Measurements from ENCODE around the gene HTRA1.

Gene HTRA1

GRCh38 chr10:122498521-122498920, 37.2 kb downstream of the HTRA1 start:
- Histone ChIP-seq H3K27ac (ENCODE audit: low read length) (peak overlapping the region; percentile 77), H3K4me1 (ENCODE audit: control insufficient read depth, insufficient read depth, low read length) (peaks cover 53% of the 10 kb centered on the region), H3K4me3 (ENCODE audit: low read length in 2 of 2) (peak overlapping the region in 1 of 2 donors; percentile 9), H3K36me3 (ENCODE audit: control insufficient read depth in 2 of 2, insufficient read depth in 2 of 2, low read length in 2 of 2) (peaks cover 0 to 9% of the 10 kb centered on the region in 2 donors), H3K9me3 (ENCODE audit: control insufficient read depth in 2 of 2, low read length in 2 of 2) (no peaks in the 10 kb centered on the region), H3K9ac (ENCODE audit: low read length in 2 of 2) (no peak overlapping the region), H3K27me3 (ENCODE audit: control insufficient read depth in 1 of 2, insufficient read depth in 2 of 2, low read length in 2 of 2) (no peaks in the 10 kb centered on the region)

GRCh38 chr10:122499012-122499411, 37.7 kb downstream of the HTRA1 start:
- Histone ChIP-seq H3K27ac (ENCODE audit: low read length) (peak overlapping the region; percentile 77), H3K27me3 (ENCODE audit: control insufficient read depth in 1 of 2, insufficient read depth in 2 of 2, low read length in 2 of 2) (no peaks in the 10 kb centered on the region), H3K9me3 (ENCODE audit: control insufficient read depth in 2 of 2, low read length in 2 of 2) (no peaks in the 10 kb centered on the region), H3K9ac (ENCODE audit: low read length in 2 of 2) (peak overlapping the region in 1 of 2 donors; percentile 60), H3K4me3 (ENCODE audit: low read length in 2 of 2) (peak overlapping the region; percentile 9 to 23), H3K36me3 (ENCODE audit: control insufficient read depth in 2 of 2, insufficient read depth in 2 of 2, low read length in 2 of 2) (peaks cover 0 to 9% of the 10 kb centered on the region in 2 donors), H3K4me1 (ENCODE audit: control insufficient read depth, insufficient read depth, low read length) (peaks cover 53% of the 10 kb centered on the region)

- Histone ChIP-seq H3K27ac (ENCODE audit: low read length) (peak overlapping the region; percentile 77), H3K27me3 (ENCODE audit: control insufficient read depth in 1 of 2, insufficient read depth in 2 of 2, low read length in 2 of 2) (no peaks in the 10 kb centered on the region), H3K36me3 (ENCODE audit: control insufficient read depth in 2 of 2, insufficient read depth in 2 of 2, low read length in 2 of 2) (peaks cover 0 to 9% of the 10 kb centered on the region in 2 donors), H3K4me1 (ENCODE audit: control insufficient read depth, insufficient read depth, low read length) (peaks cover 58% of the 10 kb centered on the region), H3K4me3 (ENCODE audit: low read length in 2 of 2) (peak overlapping the region in 1 of 2 donors; percentile 23), H3K9ac (ENCODE audit: low read length in 2 of 2) (no peak overlapping the region), H3K9me3 (ENCODE audit: control insufficient read depth in 2 of 2, low read length in 2 of 2) (no peaks in the 10 kb centered on the region)
These were observed 38.2 kb downstream of the HTRA1 start for GRCh38 chr10:122499491-122499941.

- Histone ChIP-seq H3K9ac (ENCODE audit: low read length in 2 of 2) (no peak overlapping the region), H3K36me3 (ENCODE audit: control insufficient read depth in 2 of 2, insufficient read depth in 2 of 2, low read length in 2 of 2) (peaks cover 0 to 11% of the 10 kb centered on the region in 2 donors), H3K4me1 (ENCODE audit: control insufficient read depth, insufficient read depth, low read length) (peaks cover 59% of the 10 kb centered on the region), H3K27me3 (ENCODE audit: control insufficient read depth in 1 of 2, insufficient read depth in 2 of 2, low read length in 2 of 2) (no peaks in the 10 kb centered on the region), H3K27ac (ENCODE audit: low read length) (peak overlapping the region; percentile 77), H3K4me3 (ENCODE audit: low read length in 2 of 2) (no peak overlapping the region), H3K9me3 (ENCODE audit: control insufficient read depth in 2 of 2, low read length in 2 of 2) (no peaks in the 10 kb centered on the region)
These were observed 38.8 kb downstream of the HTRA1 start for GRCh38 chr10:122500194-122500593.

- Histone ChIP-seq H3K27ac (ENCODE audit: low read length) (peak overlapping the region; percentile 77), H3K27me3 (ENCODE audit: control insufficient read depth in 1 of 2, insufficient read depth in 2 of 2, low read length in 2 of 2) (no peaks in the 10 kb centered on the region), H3K9ac (ENCODE audit: low read length in 2 of 2) (no peak overlapping the region), H3K9me3 (ENCODE audit: control insufficient read depth in 2 of 2, low read length in 2 of 2) (no peaks in the 10 kb centered on the region), H3K4me1 (ENCODE audit: control insufficient read depth, insufficient read depth, low read length) (peaks cover 59% of the 10 kb centered on the region), H3K36me3 (ENCODE audit: control insufficient read depth in 2 of 2, insufficient read depth in 2 of 2, low read length in 2 of 2) (peaks cover 0 to 11% of the 10 kb centered on the region in 2 donors), H3K4me3 (ENCODE audit: low read length in 2 of 2) (no peak overlapping the region)
These were observed 39.4 kb downstream of the HTRA1 start for GRCh38 chr10:122500726-122501125.

- no peaks in the 10 kb centered on the region for H3K27me3 ChIP-seq (ENCODE audit: control insufficient read depth in 1 of 2, insufficient read depth in 2 of 2, low read length in 2 of 2)
- no peaks in the 10 kb centered on the region for H3K9me3 ChIP-seq (ENCODE audit: control insufficient read depth in 2 of 2, low read length in 2 of 2)
- H3K9ac ChIP-seq (ENCODE audit: low read length in 2 of 2), result no peak overlapping the region
- peaks cover 58% of the 10 kb centered on the region for H3K4me1 ChIP-seq (ENCODE audit: control insufficient read depth, insufficient read depth, low read length)
- no peak overlapping the region for H3K27ac ChIP-seq (ENCODE audit: low read length)
- no peak overlapping the region for H3K4me3 ChIP-seq (ENCODE audit: low read length in 2 of 2)
- H3K36me3 ChIP-seq (ENCODE audit: control insufficient read depth in 2 of 2, insufficient read depth in 2 of 2, low read length in 2 of 2), result peaks cover 6 to 23% of the 10 kb centered on the region in 2 donors
These were observed 41.7 kb downstream of the HTRA1 start for GRCh38 chr10:122503012-122503411.

GRCh38 chr10:122503886-122504609, 42.7 kb downstream of the HTRA1 start:
- Histone ChIP-seq H3K36me3 (ENCODE audit: control insufficient read depth in 2 of 2, insufficient read depth in 2 of 2, low read length in 2 of 2) (peaks cover 16 to 34% of the 10 kb centered on the region in 2 donors), H3K9me3 (ENCODE audit: control insufficient read depth in 2 of 2, low read length in 2 of 2) (no peaks in the 10 kb centered on the region), H3K9ac (ENCODE audit: low read length in 2 of 2) (no peak overlapping the region), H3K27ac (ENCODE audit: low read length) (peak overlapping the region; percentile 58), H3K4me3 (ENCODE audit: low read length in 2 of 2) (no peak overlapping the region), H3K27me3 (ENCODE audit: control insufficient read depth in 1 of 2, insufficient read depth in 2 of 2, low read length in 2 of 2) (no peaks in the 10 kb centered on the region), H3K4me1 (ENCODE audit: control insufficient read depth, insufficient read depth, low read length) (peaks cover 47% of the 10 kb centered on the region)

GRCh38 chr10:122504610-122504950, 43.2 kb downstream of the HTRA1 start:
- Histone ChIP-seq H3K9me3 (ENCODE audit: control insufficient read depth in 2 of 2, low read length in 2 of 2) (no peaks in the 10 kb centered on the region), H3K4me3 (ENCODE audit: low read length in 2 of 2) (no peak overlapping the region), H3K36me3 (ENCODE audit: control insufficient read depth in 2 of 2, insufficient read depth in 2 of 2, low read length in 2 of 2) (peaks cover 20 to 39% of the 10 kb centered on the region in 2 donors), H3K4me1 (ENCODE audit: control insufficient read depth, insufficient read depth, low read length) (peaks cover 42% of the 10 kb centered on the region), H3K27ac (ENCODE audit: low read length) (peak overlapping the region; percentile 58), H3K9ac (ENCODE audit: low read length in 2 of 2) (no peak overlapping the region), H3K27me3 (ENCODE audit: control insufficient read depth in 1 of 2, insufficient read depth in 2 of 2, low read length in 2 of 2) (no peaks in the 10 kb centered on the region)

GRCh38 chr10:122505011-122505410, 43.7 kb downstream of the HTRA1 start:
- no peaks in the 10 kb centered on the region for H3K9me3 ChIP-seq (ENCODE audit: control insufficient read depth in 2 of 2, low read length in 2 of 2)
- H3K4me1 ChIP-seq (ENCODE audit: control insufficient read depth, insufficient read depth, low read length), result peaks cover 38% of the 10 kb centered on the region
- H3K4me3 ChIP-seq (ENCODE audit: low read length in 2 of 2), result no peak overlapping the region
- H3K36me3 ChIP-seq (ENCODE audit: control insufficient read depth in 2 of 2, insufficient read depth in 2 of 2, low read length in 2 of 2), result peaks cover 23 to 41% of the 10 kb centered on the region in 2 donors
- H3K27me3 ChIP-seq (ENCODE audit: control insufficient read depth in 1 of 2, insufficient read depth in 2 of 2, low read length in 2 of 2), result no peaks in the 10 kb centered on the region
- H3K27ac ChIP-seq (ENCODE audit: low read length), result peak overlapping the region; percentile 58
- peak overlapping the region; percentile 20 to 21 for H3K9ac ChIP-seq (ENCODE audit: low read length in 2 of 2)

GRCh38 chr10:122505885-122506645, 44.7 kb downstream of the HTRA1 start:
- Histone ChIP-seq H3K9ac (ENCODE audit: low read length in 2 of 2) (no peak overlapping the region), H3K9me3 (ENCODE audit: control insufficient read depth in 2 of 2, low read length in 2 of 2) (no peaks in the 10 kb centered on the region), H3K27ac (ENCODE audit: low read length) (peak overlapping the region; percentile 58)

More at GRCh38 chr10:122505885-122506645, 44.7 kb downstream of the HTRA1 start:
- Histone ChIP-seq H3K4me3 (ENCODE audit: low read length in 2 of 2) (no peak overlapping the region), H3K4me1 (ENCODE audit: control insufficient read depth, insufficient read depth, low read length) (peaks cover 27% of the 10 kb centered on the region), H3K36me3 (ENCODE audit: control insufficient read depth in 2 of 2, insufficient read depth in 2 of 2, low read length in 2 of 2) (peaks cover 31 to 49% of the 10 kb centered on the region in 2 donors), H3K27me3 (ENCODE audit: control insufficient read depth in 1 of 2, insufficient read depth in 2 of 2, low read length in 2 of 2) (no peaks in the 10 kb centered on the region)

Data from stomach smooth muscle (tissue), 2 donors.